ENCODE results near the gene RTN4RL1. TPM values are rescaled to one million over a fixed set of nuclear protein-coding genes. Genes with fewer than 3 reads are reported as not detected.
A peak's percentile ranks its signal among the peaks of the same experiment; 100 is the strongest.

RTN4RL1 gene
- total and polyA plus RNA-seq, 9 of the 15 experiments (the other 6 are each of a cell fraction or from before 2014, with no cell fraction given): 0.04 to 0.06 (median 0.04) TPM; not detected in 5

DNA sequence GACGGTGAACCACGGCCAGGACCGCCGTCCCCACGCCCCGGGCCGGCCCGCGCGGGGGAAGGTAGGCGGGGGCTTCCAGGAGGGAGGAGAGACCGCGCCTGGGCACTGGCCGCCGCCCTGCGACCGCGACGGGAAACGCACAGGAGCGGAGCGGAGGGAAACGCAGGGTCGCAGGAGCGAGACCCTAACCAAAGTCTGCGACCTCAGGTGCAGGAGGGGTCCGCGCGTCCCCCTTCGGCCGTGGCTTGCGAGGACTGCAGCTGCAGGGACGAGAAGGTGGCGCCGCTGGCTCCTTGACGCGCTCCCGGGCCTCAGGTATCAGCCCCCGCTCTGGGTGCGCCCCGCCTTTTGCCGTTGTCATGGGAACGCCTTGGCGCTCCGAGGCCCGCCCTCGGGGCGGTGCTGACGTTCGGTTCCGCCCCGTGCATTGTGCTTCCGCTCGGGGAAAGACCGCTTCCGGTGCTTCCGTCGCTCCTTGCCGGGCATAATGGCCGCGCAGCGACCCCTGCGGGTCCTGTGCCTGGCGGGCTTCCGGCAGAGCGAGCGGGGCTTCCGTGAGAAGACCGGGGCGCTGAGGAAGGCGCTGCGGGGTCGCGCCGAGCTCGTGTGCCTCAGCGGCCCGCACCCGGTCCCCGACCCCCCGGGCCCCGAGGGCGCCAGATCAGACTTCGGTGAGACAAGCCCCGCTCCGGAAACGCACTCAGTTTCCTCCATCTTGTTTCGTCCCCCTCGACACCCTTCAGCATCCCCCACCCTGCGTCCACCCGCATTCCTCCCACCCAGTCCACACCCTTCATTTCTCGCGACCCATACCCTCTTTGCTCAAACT lies 16.6 kb upstream of the RTN4RL1 start, which contains the start of gene OVCA2 (continued):
- TF ChIP-seq, protein P1, sequence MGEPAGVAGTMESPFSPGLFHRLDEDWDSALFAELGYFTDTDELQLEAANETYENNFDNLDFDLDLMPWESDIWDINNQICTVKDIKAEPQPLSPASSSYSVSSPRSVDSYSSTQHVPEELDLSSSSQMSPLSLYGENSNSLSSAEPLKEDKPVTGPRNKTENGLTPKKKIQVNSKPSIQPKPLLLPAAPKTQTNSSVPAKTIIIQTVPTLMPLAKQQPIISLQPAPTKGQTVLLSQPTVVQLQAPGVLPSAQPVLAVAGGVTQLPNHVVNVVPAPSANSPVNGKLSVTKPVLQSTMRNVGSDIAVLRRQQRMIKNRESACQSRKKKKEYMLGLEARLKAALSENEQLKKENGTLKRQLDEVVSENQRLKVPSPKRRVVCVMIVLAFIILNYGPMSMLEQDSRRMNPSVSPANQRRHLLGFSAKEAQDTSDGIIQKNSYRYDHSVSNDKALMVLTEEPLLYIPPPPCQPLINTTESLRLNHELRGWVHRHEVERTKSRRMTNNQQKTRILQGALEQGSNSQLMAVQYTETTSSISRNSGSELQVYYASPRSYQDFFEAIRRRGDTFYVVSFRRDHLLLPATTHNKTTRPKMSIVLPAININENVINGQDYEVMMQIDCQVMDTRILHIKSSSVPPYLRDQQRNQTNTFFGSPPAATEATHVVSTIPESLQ (CRISPR knock-in tag; IDR thresholded peaks at IDR 0.05): no peak
- TF ChIP-seq ZNF263 (CRISPR knock-in tag; IDR thresholded peaks at IDR 0.05; ENCODE audit: borderline replicate concordance) (no peak), SNIP1 (IDR thresholded peaks at IDR 0.05; ENCODE audit: low read depth) (no peak), ARID2 (IDR thresholded peaks at IDR 0.05) (no peak), STAT5A (IDR thresholded peaks at IDR 0.05; ENCODE audit: borderline replicate concordance, low read length) (no peak), RFX7 (CRISPR knock-in tag; IDR thresholded peaks at IDR 0.05) (no peak), ZNF124 (CRISPR knock-in tag; IDR thresholded peaks at IDR 0.05) (no peak), HDAC8 (tag; IDR thresholded peaks at IDR 0.05) (no peak), ZBTB17 (CRISPR knock-in tag; IDR thresholded peaks at IDR 0.05) (peak; percentile 79), FOXA1 (IDR thresholded peaks at IDR 0.05; ENCODE audit: borderline replicate concordance) (no peak), BRD9 (IDR thresholded peaks at IDR 0.05; ENCODE audit: low read depth, partially characterized antibody) (no peak), ZNF282 (CRISPR knock-in tag; IDR thresholded peaks at IDR 0.05) (no peak), HSF4 (CRISPR knock-in tag; IDR thresholded peaks at IDR 0.05; ENCODE audit: borderline replicate concordance) (no peak), RCOR1 (IDR thresholded peaks at IDR 0.05; ENCODE audit: borderline replicate concordance in 1 of 2, low read depth in 2 of 2, low read length in 2 of 2) (no peak), CBX8 (IDR thresholded peaks at IDR 0.05; ENCODE audit: borderline replicate concordance, extremely low read depth, low read depth, low read length, poor library complexity, severe bottlenecking) (no peak), BACH1 (tag; IDR thresholded peaks at IDR 0.05) (no peak), HMG20A (CRISPR knock-in tag; conservative IDR thresholded peaks at IDR 0.05) (no peak)
- TF ChIP-seq, protein P2, sequence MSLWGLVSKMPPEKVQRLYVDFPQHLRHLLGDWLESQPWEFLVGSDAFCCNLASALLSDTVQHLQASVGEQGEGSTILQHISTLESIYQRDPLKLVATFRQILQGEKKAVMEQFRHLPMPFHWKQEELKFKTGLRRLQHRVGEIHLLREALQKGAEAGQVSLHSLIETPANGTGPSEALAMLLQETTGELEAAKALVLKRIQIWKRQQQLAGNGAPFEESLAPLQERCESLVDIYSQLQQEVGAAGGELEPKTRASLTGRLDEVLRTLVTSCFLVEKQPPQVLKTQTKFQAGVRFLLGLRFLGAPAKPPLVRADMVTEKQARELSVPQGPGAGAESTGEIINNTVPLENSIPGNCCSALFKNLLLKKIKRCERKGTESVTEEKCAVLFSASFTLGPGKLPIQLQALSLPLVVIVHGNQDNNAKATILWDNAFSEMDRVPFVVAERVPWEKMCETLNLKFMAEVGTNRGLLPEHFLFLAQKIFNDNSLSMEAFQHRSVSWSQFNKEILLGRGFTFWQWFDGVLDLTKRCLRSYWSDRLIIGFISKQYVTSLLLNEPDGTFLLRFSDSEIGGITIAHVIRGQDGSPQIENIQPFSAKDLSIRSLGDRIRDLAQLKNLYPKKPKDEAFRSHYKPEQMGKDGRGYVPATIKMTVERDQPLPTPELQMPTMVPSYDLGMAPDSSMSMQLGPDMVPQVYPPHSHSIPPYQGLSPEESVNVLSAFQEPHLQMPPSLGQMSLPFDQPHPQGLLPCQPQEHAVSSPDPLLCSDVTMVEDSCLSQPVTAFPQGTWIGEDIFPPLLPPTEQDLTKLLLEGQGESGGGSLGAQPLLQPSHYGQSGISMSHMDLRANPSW (CRISPR knock-in tag; IDR thresholded peaks at IDR 0.05): no peak
- TF ChIP-seq, protein P3, sequence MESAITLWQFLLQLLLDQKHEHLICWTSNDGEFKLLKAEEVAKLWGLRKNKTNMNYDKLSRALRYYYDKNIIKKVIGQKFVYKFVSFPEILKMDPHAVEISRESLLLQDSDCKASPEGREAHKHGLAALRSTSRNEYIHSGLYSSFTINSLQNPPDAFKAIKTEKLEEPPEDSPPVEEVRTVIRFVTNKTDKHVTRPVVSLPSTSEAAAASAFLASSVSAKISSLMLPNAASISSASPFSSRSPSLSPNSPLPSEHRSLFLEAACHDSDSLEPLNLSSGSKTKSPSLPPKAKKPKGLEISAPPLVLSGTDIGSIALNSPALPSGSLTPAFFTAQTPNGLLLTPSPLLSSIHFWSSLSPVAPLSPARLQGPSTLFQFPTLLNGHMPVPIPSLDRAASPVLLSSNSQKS (CRISPR knock-in tag; IDR thresholded peaks at IDR 0.05): no peak
- TF ChIP-seq, protein P4, sequence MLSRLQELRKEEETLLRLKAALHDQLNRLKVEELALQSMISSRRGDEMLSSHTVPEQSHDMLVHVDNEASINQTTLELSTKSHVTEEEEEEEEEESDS (CRISPR knock-in tag; IDR thresholded peaks at IDR 0.05): no peak
- TF ChIP-seq, protein P5, sequence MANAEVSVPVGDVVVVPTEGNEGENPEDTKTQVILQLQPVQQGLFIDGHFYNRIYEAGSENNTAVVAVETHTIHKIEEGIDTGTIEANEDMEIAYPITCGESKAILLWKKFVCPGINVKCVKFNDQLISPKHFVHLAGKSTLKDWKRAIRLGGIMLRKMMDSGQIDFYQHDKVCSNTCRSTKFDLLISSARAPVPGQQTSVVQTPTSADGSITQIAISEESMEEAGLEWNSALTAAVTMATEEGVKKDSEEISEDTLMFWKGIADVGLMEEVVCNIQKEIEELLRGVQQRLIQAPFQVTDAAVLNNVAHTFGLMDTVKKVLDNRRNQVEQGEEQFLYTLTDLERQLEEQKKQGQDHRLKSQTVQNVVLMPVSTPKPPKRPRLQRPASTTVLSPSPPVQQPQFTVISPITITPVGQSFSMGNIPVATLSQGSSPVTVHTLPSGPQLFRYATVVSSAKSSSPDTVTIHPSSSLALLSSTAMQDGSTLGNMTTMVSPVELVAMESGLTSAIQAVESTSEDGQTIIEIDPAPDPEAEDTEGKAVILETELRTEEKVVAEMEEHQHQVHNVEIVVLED (CRISPR knock-in tag; IDR thresholded peaks at IDR 0.05): peak; percentile 42; the same call in 1 of the 2 replicates
